Tibial nerve (tissue), 4 donors: ENCODE measurements around the gene MDM4. TPM values are rescaled to one million over a fixed set of nuclear protein-coding genes. Genes with fewer than 3 reads are reported as not detected.

Source experiments
- DNase-seq, 2 donors: peaks; one replicate each; pipeline ENCODE4 v3.0.0-alpha.2; 2019; ENCODE audit warnings: low spot score in 2 of 2
- H3K27ac ChIP-seq, 4 donors: fragments of 200-600 bp; sonication (generic) in 3 of 4; one replicate each; pipeline ENCODE4 v1.5.1; 2017 to 2019; ENCODE audit warnings: mild to moderate bottlenecking in 1 of 4
- H3K27me3 ChIP-seq, 2 donors: fragments of 200-600 bp; sonication (generic) in 1 of 2; one replicate each; pipeline versions ENCODE4 v1.5.1 to v1.6.0; 2017 to 2019
- H3K36me3 ChIP-seq, 3 donors: fragments of 200-600 bp; sonication (generic); one replicate each; pipeline ENCODE4 v1.5.1; 2018 to 2019
- H3K4me1 ChIP-seq, 4 donors: fragments of 200-600 bp; sonication (generic) in 3 of 4; one replicate each; pipeline ENCODE4 v1.5.1; 2017 to 2019
- H3K4me3 ChIP-seq, 4 donors: fragments of 200-600 bp; sonication (generic) in 3 of 4; one replicate each; pipeline ENCODE4 v1.5.1; 2017 to 2019; ENCODE audit warnings: mild to moderate bottlenecking in 1 of 4, moderate library complexity in 1 of 4
- H3K9me3 ChIP-seq, 4 donors: fragments of 200-600 bp; sonication (generic) in 3 of 4; one replicate each; pipeline ENCODE4 v1.5.1; 2017 to 2019
- EP300 ChIP-seq, 2 donors: sonication (generic); formaldehyde crosslinking; IDR thresholded peaks; one replicate each; pipeline ENCODE4 v1.6.1; 2017; ENCODE audit warnings: antibody characterized with exemption in 2 of 2, mild to moderate bottlenecking in 1 of 2
- POLR2A ChIP-seq, 2 donors: fragments of 450-650 bp; IDR thresholded peaks; one replicate each; pipeline ENCODE4 v1.6.1; 2017; ENCODE audit warnings: antibody characterized with exemption in 2 of 2, mild to moderate bottlenecking in 2 of 2, moderate library complexity in 2 of 2
- WGBS, 2 donors: methylation state at CpG; one replicate each; pipeline ENCODE4 v1.1.5; 2018; 5-methylcytosine and 5-hydroxymethylcytosine counted together
- total RNA-seq, 4 donors: library from RNA; depleted of rRNA; stranded (reverse); fragments of >200 nt; gene quantifications; one replicate each; pipeline ENCODE4 v1.1.0, GENCODE V29; 2016
- TF ChIP-seq, protein P1 (sequence below), 5 experiments: fragments of 200-600 bp in 3 of 5; fragments of 450-650 bp in 2 of 5; sonication (generic) in 3 of 5; IDR thresholded peaks; one replicate each; pipeline ENCODE4 v1.5.1; 2016 to 2019; ENCODE audit warnings: antibody characterized with exemption in 5 of 5, mild to moderate bottlenecking in 3 of 5, moderate library complexity in 2 of 5

MDM4 gene
- total RNA-seq, 4 donors from 2014 or later: 83.0 to 113 (median 101) TPM

DNA sequence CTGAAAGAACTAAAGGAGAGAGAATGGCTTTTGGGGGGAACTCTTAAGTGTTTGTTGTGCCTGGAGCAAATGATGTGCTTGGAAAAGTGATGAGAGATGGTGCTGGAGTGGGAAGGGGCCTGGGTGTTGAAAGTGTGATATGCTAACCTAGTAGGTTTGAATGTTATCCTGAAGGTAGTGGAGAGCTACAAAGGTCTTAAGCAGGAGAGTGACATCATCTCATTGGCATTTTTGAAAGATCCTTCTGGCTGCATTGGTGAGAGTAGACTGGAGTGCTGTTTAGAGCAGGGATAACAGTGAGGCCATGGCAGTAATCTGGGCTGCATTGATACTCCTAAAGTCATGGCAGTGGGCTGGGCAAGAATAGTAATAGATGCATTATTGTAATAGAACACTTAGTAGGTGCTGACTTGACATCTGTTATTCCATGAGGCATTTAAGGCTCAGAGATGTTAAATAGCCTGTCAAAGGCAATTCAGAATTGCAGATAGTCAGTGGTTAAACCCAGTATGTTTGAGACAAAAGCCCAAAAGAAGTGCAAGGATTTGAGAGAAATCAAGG, 44.5 kb downstream of the MDM4 start:
- Histone ChIP-seq H3K9me3 (no peaks in the 10 kb centered on the region), H3K36me3 (peaks cover 0 to 47% (median 0%) of the 10 kb centered on the region in 3 donors), H3K4me3 (no peak overlapping the region), H3K27ac (no peak overlapping the region), H3K27me3 (no peaks in the 10 kb centered on the region), H3K4me1 (peaks cover 0 to 2% (median 0%) of the 10 kb centered on the region in 4 donors)
- TF ChIP-seq, protein P1, sequence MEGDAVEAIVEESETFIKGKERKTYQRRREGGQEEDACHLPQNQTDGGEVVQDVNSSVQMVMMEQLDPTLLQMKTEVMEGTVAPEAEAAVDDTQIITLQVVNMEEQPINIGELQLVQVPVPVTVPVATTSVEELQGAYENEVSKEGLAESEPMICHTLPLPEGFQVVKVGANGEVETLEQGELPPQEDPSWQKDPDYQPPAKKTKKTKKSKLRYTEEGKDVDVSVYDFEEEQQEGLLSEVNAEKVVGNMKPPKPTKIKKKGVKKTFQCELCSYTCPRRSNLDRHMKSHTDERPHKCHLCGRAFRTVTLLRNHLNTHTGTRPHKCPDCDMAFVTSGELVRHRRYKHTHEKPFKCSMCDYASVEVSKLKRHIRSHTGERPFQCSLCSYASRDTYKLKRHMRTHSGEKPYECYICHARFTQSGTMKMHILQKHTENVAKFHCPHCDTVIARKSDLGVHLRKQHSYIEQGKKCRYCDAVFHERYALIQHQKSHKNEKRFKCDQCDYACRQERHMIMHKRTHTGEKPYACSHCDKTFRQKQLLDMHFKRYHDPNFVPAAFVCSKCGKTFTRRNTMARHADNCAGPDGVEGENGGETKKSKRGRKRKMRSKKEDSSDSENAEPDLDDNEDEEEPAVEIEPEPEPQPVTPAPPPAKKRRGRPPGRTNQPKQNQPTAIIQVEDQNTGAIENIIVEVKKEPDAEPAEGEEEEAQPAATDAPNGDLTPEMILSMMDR (IDR thresholded peaks at IDR 0.05): no peak
- no peak for TF ChIP-seq POLR2A (IDR thresholded peaks at IDR 0.05)
- TF ChIP-seq EP300 (IDR thresholded peaks at IDR 0.05): no peak
- no peak for DNase-seq

DNA sequence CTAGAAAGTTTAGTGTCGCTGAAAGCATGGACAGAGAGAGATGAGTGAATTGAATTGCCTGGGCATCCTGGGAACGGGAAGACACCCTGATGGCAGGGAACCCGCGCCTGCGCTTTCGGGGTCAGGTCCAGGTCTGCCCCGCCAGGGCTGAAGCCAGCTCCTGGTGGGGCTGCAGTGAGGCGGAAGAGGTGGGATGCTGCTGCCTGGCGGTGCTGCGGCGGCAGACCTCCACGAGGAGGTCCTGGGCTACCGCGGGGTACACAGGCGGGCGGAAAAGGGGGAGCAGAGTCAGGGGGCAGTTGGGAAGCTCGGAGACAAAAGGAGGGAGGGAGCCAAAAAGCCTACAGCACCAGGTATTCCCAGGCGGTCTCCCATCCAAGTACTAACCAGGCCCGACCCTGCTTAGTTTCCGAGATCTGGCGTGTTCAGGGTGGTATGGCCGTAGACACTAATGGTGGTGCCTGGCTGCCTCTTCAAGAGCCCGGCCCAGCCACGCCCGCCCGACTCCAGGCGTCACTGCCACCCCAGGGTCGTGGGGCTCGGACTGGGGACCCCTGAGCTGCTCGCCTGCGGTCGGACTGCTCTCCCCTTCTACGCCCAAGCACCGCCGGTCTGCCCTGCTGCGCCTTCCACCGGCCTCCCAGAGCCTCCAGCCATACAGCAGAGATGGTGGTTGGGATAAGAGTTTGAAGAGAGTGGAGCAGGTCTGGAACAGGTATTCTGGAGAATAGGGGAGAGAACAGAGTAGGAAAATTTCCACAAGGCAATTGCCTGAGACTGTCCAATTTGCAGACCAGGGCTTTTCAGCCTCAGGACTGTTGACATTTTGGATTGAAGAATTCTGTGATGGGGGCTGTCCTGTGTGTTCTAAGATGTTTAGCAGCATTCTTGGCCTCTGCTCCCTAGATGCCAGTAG, 46.1 kb downstream of the MDM4 start:
- Histone ChIP-seq H3K36me3 (peaks cover 0 to 42% (median 0%) of the 10 kb centered on the region in 3 donors), H3K27ac (no peak overlapping the region), H3K9me3 (no peaks in the 10 kb centered on the region), H3K4me1 (peaks cover 0 to 12% (median 0%) of the 10 kb centered on the region in 4 donors), H3K4me3 (no peak overlapping the region), H3K27me3 (no peaks in the 10 kb centered on the region)
- no peak for DNase-seq
- 89 to 90% methylated on average over 37 of the region's 37 CpGs for WGBS, 2 donors
- TF ChIP-seq, protein P1 (IDR thresholded peaks at IDR 0.05): no peak
- TF ChIP-seq POLR2A (IDR thresholded peaks at IDR 0.05): no peak
- no peak for TF ChIP-seq EP300 (IDR thresholded peaks at IDR 0.05)

DNA sequence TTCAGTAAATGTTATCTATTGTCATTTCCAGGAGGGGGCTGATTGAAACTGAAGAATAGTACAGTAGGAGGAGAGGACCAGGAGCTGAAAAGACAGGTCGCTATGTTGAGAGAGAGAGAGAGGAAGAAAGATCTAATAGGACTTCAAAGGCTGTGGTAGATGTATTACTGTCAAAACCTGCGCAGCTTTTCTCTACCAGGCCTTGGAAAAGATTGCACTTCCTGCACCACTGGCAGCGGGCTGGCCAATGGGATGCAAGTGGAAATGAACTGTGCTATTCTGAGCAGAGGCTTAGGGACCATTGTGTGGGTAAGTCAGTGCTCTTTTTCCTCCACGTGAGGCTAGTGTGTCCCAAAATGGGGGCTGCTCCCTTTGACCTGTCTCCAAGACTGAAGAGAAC, 47.1 kb downstream of the MDM4 start:
- no peak for TF ChIP-seq EP300 (IDR thresholded peaks at IDR 0.05)
- no peak for TF ChIP-seq POLR2A (IDR thresholded peaks at IDR 0.05)
- TF ChIP-seq, protein P1 (IDR thresholded peaks at IDR 0.05): no peak
- Histone ChIP-seq H3K4me1 (peaks cover 0 to 12% (median 0%) of the 10 kb centered on the region in 4 donors), H3K36me3 (peaks cover 0 to 49% (median 0%) of the 10 kb centered on the region in 3 donors), H3K9me3 (no peaks in the 10 kb centered on the region), H3K27me3 (no peaks in the 10 kb centered on the region), H3K27ac (no peak overlapping the region), H3K4me3 (no peak overlapping the region)
- DNase-seq: no peak
- 76 to 90% methylated on average over 4 of the region's 4 CpGs for WGBS, 2 donors

DNA sequence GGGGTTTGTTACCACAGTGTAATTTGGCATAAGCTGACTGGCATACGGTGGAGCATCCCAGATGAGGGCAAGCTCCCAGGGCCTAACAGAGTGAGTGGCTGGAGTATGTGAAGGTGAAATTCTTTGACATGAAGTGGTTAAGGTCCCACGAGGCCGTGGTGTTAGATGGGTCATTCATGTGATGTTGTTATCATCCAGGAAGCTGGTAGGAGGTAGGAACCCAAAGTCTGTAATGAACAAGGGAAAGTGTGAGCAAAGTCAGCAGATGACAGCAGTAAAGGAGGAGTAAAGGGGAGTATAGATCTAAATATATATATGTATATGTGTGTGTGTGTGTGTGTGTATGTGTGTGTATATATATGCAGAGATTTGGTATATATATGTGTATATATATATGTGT, 47.6 kb downstream of the MDM4 start:
- Histone ChIP-seq H3K27ac (no peak overlapping the region), H3K27me3 (no peaks in the 10 kb centered on the region), H3K36me3 (peaks cover 0 to 48% (median 0%) of the 10 kb centered on the region in 3 donors), H3K4me1 (peaks cover 0 to 12% (median 0%) of the 10 kb centered on the region in 4 donors), H3K9me3 (no peaks in the 10 kb centered on the region), H3K4me3 (no peak overlapping the region)
- DNase-seq: no peak
- 63 to 67% methylated on average over 3 of the region's 3 CpGs for WGBS, 2 donors
- TF ChIP-seq EP300 (IDR thresholded peaks at IDR 0.05) (no peak), POLR2A (IDR thresholded peaks at IDR 0.05) (no peak)
- TF ChIP-seq, protein P1 (IDR thresholded peaks at IDR 0.05): no peak

DNA sequence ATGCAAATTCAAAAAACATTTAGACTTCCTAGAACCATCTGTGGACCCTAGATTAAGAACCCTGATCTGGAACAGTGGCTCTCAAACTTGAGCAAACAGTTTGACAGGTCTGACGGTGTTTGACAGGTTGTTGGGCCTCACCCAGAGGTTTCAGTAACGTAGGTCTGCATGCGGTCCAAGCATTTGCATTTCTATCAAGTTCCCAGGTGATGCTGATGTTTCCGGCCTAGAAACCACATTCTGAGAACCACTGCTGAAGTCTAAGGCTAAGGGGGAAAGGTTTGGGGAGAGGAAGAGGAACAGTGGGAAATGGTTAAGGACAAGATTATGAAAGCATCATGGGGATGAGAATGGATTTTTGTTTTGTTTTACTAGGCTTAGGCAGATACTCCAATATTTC, 48.6 kb downstream of the MDM4 start:
- no peaks in the 10 kb centered on the region for H3K9me3 ChIP-seq
- H3K27ac ChIP-seq: peak overlapping the region in 1 of 4 donors; percentile 5
- peaks cover 0 to 12% (median 0%) of the 10 kb centered on the region in 4 donors for H3K4me1 ChIP-seq
- H3K4me3 ChIP-seq: no peak overlapping the region
- TF ChIP-seq, protein P1 (IDR thresholded peaks at IDR 0.05): no peak
- TF ChIP-seq EP300 (IDR thresholded peaks at IDR 0.05): no peak
- TF ChIP-seq POLR2A (IDR thresholded peaks at IDR 0.05): no peak
- H3K36me3 ChIP-seq: peaks cover 0 to 52% (median 0%) of the 10 kb centered on the region in 3 donors
- DNase-seq: no peak
- no peaks in the 10 kb centered on the region for H3K27me3 ChIP-seq
- 80 to 86% methylated on average over 4 of the region's 4 CpGs for WGBS, 2 donors
